ENCODE measurements around the gene TANC1. TPM values are rescaled to one million over a fixed set of nuclear protein-coding genes. Genes with fewer than 3 reads are reported as not detected.

TANC1 gene
- total RNA-seq, 6 experiments from 2014 or later: 22.4 to 27.7 (median 23.1) TPM

- TF ChIP-seq CTCF (IDR thresholded peaks at IDR 0.05): no peak
- no peaks in the 10 kb centered on the region; the same call in 1 of the 2 replicates for H3K27me3 Mint-ChIP-seq (ENCODE audit: insufficient read depth)
- H3K36me3 Mint-ChIP-seq (ENCODE audit: low read depth): peaks cover 27% of the 10 kb centered on the region
- peaks cover 37% of the 10 kb centered on the region for H3K4me1 Mint-ChIP-seq (ENCODE audit: low read depth)
- no peak overlapping the region for H3K4me3 Mint-ChIP-seq
- no peak overlapping the region; the same call in 1 of the 2 replicates for H3K27ac Mint-ChIP-seq
- no peaks in the 10 kb centered on the region for H3K9me3 Mint-ChIP-seq
- no peak for DNase-seq
Measured at GRCh38 chr2:159204381-159205144, 236.1 kb downstream of the TANC1 start.

DNA sequence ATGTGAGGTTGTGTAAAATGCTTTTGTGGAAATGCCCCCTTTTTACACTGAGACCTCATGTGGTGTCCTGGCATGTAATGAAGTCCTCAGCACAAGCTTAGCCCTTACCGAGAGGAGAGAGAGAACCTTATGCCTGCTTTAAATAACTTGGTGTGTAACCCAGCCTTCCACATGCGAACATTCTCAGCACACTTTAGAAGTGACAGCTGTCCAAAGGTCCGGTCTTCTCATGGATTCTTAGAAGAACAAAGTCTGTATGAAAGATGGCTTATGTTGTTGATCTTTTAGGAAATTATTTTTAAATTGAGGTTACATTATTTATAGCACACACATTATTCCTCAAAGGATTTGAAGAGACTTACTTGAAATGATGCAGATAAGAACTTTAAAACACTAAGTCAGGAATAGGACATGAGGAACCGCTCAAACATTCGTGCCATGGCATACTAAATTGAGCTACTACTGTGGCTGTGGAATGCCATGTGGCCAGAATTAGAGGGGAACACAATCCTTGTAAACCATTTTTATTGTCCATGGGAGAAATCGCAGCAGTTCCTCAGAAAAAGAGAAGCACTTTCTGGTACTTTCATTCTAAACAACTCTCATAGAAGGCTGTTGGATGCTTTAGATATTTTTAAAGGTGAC is 238.4 kb downstream of the TANC1 start:
- Mint-ChIP-seq H3K36me3 (ENCODE audit: low read depth) (peaks cover 22% of the 10 kb centered on the region), H3K27me3 (ENCODE audit: insufficient read depth) (no peaks in the 10 kb centered on the region; the same call in 1 of the 2 replicates), H3K9me3 (no peaks in the 10 kb centered on the region), H3K27ac (no peak overlapping the region), H3K4me3 (no peak overlapping the region), H3K4me1 (ENCODE audit: low read depth) (peaks cover 23% of the 10 kb centered on the region)
- no peak for DNase-seq
- TF ChIP-seq CTCF (IDR thresholded peaks at IDR 0.05): no peak

DNA sequence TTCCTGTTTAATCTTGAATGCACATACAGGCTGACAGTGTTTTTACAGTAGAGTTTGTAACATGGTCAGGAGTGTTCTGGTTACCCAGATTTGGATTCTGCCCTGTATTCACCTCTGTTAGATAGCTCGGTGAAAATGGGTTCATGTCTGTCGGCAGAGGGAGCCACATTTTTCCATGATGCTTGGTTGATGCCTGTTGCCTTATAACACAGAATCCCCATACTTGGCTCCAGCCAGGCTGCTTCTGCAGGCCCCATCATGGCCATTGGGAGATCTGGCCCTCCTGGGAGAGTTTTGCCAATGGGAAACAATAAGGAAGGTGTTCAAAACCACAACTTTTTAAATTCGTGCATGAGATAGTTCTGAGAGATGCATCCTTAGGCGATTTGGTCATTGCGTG is 240.0 kb downstream of the TANC1 start:
- no peak for TF ChIP-seq CTCF (IDR thresholded peaks at IDR 0.05)
- DNase-seq: no peak
- Mint-ChIP-seq H3K4me1 (ENCODE audit: low read depth) (peaks cover 13% of the 10 kb centered on the region), H3K36me3 (ENCODE audit: low read depth) (peaks cover 26% of the 10 kb centered on the region), H3K4me3 (no peak overlapping the region), H3K27me3 (ENCODE audit: insufficient read depth) (no peaks in the 10 kb centered on the region; the same call in 1 of the 2 replicates), H3K9me3 (no peaks in the 10 kb centered on the region), H3K27ac (no peak overlapping the region)

DNA sequence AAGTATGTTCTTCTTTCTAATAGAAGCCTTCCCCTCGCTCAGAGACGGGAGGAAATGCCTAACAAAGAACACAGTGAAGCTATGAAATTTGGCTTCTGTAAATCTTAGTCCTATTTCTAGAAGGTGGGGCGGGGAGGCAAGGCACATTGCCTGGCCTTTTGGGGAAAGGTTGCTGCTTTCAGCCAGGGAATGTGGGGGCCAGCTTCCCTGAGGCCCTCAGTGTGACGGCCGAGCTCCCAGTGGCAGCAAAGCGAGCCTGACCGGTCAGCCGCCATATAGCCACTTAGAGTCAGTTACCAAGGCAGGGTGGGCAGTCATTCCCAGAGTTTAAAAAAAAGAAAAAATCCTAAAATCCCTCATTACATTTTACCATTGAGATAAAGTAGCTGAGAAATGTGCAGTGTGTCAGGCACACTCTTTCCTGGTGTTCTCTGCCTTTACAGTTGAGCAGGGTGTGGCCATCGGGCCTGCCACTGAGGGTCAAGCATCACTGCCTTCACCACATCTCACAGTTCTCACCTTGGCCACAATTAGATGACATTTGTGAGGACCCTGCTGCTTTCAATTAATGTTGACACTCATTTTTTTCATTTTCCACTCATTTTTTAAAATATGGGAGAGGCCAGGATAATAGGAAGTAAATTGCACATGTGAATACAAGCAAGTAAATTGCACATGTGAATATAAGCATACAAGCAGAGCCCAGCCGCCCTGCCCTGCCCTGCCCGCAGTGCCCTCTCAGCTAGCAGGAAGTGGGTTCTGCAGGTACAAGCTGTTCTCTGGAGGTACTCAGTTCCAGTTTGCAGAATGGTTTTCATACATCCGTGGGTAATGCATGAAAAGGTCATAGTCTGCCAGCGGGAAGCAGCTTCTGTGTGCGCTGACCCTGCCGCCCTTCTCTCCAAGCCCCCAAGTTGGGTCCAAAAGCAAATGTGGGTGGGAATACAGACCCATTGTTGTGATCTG is 241.2 kb downstream of the TANC1 start:
- peaks cover 26% of the 10 kb centered on the region for H3K36me3 Mint-ChIP-seq (ENCODE audit: low read depth)
- H3K9me3 Mint-ChIP-seq: no peaks in the 10 kb centered on the region
- H3K27ac Mint-ChIP-seq: no peak overlapping the region
- peaks cover 4% of the 10 kb centered on the region; the same call in 1 of the 2 replicates for H3K27me3 Mint-ChIP-seq (ENCODE audit: insufficient read depth)
- H3K4me1 Mint-ChIP-seq (ENCODE audit: low read depth): peaks cover 13% of the 10 kb centered on the region
- no peak overlapping the region for H3K4me3 Mint-ChIP-seq
- DNase-seq: no peak
- no peak for TF ChIP-seq CTCF (IDR thresholded peaks at IDR 0.05)
